ENCODE data around the gene MOXD1.
A peak's percentile ranks its signal among the peaks of the same experiment; 100 is the strongest.
"Not testable (repeated sequence)": the region's sequence is repeated elsewhere in the genome, so short reads cannot be mapped to it uniquely, and the experiment has no call there.

Gene MOXD1

DNA sequence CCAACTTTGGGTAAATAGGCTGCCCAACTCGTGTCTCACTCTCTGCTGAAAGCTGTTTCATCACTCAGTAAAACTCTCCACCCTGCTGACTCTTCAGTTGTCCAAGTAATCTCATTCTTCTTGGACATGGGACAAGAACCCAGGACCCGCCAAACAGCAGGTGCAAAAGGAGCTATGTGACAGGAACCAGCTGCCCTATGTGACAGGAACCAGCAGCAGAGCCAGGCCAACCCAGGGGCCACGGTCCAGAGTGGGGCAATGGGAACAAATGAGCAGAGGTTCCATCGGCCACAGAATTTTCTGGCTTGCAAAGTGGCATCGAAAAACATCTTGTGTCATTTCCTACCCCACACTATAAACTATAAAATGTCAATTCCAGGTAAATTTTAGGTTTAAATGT lies 56.5 kb downstream of the MOXD1 start:
- DNase-seq = no peak

DNA sequence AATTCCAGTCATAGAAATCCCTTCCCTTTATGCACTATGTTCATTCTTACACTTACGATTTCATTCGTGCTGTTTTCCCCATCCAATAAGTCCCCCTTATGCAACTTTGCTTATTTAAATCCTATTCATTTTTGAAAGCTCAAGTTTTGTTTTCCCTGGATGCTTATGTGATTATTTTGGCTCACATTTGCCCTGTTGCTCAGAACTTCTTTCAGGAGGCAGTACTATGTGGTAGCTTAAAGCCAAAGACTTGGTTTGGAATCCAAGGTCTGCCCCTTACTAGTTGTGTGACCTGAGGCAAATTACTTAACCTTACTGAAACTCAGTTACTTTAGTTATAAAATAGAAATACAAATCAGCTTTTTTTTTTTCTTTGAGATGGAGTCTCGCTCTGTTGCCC lies 59.6 kb downstream of the MOXD1 start:
- DNase-seq = no peak

DNA sequence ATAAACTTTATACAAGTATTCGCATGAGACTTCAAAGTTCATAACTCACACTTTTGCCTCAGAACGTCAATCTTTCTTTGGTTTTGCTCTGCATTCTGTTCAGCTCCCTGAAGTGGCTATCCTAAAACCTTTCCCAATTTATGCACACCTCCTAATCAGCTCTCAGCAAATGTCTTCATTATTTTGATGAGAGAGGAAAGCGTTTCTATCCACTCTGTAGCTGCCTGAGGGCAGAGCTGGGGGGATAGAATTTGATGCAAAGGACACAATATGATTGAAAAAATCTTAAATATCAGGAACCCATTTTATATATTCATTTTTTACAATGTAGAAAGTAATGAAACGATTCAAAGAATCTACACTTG lies 66.8 kb downstream of the MOXD1 start:
- DNase-seq = no peak

DNA sequence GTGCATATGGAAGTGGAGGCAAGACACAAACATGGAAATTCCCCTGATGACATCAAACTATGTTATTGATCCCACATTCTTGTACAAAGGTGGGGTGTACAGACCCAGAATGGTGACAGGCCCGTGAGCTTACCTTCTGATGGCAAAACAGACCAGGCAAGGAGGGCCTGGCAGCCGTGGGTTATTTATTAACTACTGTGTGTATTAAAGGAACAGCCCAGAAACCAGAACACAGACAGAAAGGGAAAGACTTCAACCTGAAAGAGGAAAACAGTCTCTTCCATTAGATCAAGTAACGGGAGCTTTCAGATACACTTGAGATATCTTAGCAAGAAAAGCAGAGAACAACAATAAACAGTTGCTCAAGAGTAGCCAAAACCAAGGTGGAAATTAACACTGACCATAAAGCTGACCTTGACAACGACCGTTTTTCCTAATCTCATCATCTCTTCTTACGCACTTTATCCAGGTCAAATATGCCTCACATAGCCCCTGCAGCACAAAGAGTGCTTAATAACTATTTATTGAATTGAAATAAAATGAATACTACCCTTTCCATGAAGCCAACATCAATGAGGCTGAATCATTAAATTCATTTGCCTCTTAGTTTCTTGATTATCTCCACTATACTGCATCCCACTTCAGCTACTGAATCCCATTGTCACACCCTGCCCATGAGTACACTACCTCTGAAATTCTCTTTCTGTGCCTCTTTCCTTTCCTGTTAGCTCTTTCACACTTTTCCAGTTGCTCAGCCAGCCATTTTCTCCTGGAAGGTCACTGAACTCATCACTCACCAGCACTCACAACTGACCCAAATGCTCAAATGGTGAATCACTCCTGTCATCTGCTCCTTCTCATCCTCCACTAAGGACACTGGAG lies 67.4 kb downstream of the MOXD1 start:
- DNase-seq = no peak

DNA sequence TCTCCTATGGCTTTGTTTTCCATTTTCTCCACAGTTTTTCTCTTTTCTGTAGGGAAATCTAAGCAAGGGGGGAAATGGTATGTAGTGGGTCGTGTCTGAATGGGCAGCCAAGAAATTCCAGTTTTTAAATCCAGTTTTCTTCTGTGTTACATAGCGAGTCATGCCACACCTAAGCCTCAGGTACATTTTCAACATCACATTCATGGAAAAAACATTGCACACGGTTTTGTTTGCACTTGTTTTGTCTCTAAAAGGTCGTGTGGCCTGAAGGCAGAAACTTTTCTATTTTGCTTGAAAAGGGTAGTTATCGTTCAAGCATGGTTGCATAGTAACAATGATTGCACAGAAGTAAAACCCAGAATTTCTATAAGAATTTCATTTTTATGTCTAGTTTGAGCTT lies 70.5 kb downstream of the MOXD1 start:
- no peak for DNase-seq

DNA sequence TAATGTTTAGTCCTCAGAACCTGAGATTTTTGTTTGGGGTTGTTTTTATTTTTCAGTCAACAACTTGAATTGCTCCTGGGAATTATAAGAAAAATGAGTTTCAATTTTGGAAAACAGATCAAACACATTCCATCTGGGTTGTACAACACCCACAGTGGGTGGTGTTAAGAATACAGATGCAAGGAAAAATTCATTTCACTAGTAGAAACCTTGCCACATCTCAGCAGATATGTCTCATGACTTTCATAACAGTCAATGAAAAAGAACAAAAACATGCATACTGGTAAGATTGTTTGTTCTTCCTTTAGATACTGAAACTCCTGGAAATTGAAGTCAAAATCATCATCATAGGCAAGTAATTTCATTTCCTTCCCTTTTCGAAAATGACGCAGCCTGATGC lies 78.9 kb downstream of the MOXD1 start:
- DNase-seq = no peak

DNA sequence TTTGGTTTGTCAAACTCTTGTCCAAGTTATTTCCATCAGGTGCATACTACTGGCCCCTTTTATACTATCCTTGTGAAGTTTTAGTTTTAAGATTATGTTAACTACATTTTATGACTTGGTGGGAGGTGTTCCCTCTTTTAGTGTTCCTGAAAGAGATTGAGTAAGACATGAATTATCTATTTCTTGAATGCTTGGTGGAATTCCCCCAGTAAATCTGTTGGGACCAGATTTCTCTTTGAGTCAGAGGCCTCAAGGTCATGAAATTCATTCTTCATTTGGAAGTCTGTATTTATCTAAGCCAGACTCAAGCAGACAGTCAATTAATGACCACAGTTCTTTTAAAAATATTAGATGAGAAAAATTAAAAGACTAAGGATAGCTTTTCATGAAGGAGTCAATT lies 81.3 kb downstream of the MOXD1 start:
- no peak for DNase-seq

DNA sequence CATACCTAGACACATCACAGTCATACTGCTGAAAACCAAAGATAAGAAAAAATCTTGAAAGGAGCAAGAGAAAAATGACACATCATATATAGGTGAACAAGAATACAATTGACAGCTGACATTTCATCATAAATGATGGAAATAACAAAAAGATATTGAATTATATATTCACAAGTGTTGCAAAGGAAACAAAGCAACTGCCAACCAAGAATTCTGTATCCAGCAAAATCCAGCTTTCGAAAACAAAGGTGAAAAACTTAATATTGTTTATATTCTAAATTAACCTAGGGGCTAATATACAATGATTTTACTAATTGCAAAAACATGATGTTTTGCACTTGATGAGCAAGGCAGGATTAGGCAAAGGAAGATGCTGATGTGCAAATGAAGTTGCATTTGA lies 84.3 kb downstream of the MOXD1 start:
- no peak for DNase-seq

DNA sequence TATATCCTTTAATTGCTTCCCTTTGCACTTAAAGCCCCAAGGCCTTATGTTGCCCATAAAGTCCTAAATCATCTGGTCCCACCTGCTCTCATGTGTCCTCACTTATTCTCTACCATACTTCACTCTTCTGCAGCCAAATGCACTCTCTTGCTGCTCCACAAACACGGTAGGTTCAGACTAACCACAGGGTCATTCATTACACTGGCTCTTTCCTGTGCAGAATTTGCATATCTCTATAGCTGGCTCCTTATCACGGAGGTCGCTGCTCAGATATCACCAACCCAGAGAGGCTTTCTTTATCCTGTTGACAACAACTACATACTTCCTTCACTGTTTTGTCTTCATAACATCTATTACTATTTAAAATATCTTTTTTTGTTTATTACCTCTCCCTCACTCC lies 86.8 kb downstream of the MOXD1 start:
- no peak for DNase-seq

DNA sequence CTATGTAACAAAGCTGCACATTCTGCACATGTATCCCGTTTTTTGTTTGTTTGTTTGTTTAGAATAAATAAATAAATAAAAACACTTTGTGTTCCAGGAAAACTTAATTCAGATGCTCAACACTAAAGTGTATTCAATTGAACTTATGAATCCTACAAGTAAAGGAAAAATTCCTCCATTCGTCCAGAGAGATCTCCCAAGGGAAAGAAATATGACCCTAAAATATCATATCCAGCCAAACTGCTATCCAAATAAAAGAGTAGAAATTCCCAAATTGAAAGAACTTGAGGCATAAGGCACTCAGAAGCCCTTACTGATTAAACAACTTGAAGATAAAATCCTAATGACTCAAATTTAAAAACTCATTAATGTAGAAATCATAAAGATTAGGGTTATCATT lies 90.4 kb downstream of the MOXD1 start:
- DNase-seq = no peak

DNA sequence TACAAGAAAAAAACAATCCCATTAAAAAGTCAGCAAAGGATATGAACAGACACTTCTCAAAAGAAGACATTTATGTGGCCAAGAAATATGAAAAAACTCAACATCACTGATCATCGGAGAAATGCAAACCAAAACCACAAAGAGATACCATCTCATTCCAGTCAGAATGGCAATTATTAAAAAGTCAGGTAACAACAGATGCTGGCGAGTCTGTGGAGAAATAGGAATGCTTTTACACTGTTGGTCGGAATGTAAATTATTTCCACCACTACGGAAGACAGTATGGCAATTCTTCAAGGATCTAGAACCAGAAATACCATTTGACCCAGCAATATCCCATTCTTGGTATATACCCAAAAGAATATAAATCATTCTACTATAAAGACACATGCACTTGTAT lies 91.1 kb downstream of the MOXD1 start:
- DNase-seq = not testable (repeated sequence)

DNA sequence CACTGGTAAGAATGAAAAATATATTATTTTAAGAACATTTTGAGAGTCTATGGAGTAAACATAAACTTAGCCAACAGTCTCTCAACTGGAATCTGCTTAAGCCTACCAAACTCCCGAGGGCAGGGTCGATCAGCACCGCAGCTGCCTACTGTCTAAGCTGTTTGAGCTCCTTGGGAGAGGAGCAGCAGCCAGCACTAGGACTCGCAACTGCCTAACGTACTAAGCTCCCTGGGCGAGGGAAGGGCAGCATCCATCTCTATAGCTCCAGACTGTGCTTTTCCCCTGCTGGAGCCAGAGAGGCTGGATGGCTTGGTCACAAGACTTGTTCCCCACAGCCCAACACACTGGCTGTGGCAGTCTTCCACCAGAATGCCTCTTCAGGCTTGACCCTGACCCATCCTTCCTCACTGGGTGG lies 96.4 kb downstream of the MOXD1 start:
- no peak for DNase-seq

DNA sequence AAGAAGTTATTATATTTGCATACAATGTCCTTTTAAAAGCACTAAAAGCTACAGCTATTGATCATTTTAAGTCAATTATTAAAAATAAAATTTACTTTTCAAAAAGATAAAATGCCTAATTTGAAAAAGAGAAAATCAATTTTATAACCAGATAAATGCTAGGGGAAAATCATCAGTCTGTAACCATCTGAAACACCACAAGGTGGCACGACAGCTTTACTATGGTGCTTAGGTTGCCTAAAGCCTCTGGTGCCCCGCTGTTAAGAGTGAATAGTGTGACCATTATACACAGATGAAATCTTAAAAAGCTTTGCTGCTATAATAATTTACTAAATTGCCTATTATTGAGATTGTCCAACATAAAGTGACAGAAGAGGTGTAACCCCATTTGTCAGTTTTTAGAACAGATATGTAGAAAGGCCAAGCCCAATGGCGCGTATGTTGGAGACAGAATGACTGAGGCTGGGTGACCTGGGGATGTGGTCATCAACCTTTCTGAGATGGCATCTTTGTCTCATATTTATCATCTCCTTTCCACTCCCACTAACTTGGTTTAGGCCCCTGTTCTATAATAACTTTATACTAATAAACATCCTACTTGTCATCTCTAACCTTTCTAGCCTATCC lies 100.8 kb downstream of the MOXD1 start:
- no peak for DNase-seq

DNA sequence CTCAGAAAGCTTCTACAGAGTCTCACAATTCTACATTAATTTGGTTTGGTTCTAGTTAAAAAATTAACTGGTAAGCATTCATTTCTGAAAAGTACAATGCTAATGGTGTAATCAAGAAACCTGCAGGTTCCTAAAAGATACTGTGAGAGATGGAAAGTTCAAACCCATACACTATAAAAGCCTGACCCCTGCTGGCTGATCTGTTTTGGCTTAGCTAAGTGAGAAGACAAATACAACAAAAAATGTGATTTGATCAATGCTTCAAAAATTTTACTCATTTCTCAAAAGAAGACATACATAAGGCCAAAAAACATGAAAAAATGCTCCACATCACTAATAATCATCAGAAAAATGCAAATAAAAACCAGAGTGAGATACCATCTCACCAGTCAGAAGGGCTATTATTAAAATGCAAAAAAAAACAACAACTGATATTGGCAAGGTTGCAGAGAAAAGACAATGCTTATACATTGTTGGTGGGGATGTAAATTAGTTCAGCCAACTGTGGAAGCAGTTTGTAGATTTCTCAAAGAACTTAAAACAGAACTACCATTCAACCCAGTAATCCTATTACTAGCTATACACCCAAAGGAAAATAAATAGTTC lies 102.8 kb downstream of the MOXD1 start:
- no peak for DNase-seq

DNA sequence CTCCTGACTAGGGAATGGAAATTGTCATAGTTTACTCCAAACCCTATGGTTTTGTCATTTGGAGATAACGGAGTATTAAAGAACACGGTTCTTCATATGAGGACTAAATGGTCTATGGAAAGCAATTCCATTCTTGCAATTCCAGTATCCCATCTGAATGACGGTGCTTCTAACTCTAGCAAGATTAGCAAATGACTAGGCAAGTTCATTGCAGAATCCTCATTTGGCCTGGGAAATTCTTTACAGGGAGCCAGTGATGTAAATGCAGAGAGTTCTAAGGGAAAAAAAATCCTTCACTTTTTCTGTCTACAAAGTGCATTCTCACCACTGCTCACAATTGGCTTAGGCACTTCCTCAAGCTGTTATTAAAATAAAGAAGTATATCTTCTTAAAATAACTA lies 111.5 kb downstream of the MOXD1 start:
- DNase-seq = no peak

DNA sequence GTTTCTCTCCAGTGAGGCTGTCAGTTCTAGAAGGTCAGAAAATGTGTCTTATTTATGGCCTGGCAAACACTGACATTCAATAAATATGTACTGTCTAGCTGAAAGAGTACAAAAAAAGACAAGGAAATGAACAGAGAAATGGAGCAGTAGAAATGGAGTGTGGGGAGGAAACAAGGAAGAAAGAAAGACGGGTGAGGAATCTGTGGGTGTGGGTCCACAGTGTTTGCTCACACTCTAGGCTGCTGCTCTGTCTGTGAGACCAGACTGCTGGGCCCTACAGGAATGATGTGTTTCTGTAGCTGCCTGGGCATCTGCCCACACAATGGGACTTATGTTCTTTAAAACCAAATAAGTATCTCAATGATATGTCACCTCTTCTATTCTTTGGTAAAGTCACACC lies 114.2 kb downstream of the MOXD1 start:
- DNase-seq = no peak

DNA sequence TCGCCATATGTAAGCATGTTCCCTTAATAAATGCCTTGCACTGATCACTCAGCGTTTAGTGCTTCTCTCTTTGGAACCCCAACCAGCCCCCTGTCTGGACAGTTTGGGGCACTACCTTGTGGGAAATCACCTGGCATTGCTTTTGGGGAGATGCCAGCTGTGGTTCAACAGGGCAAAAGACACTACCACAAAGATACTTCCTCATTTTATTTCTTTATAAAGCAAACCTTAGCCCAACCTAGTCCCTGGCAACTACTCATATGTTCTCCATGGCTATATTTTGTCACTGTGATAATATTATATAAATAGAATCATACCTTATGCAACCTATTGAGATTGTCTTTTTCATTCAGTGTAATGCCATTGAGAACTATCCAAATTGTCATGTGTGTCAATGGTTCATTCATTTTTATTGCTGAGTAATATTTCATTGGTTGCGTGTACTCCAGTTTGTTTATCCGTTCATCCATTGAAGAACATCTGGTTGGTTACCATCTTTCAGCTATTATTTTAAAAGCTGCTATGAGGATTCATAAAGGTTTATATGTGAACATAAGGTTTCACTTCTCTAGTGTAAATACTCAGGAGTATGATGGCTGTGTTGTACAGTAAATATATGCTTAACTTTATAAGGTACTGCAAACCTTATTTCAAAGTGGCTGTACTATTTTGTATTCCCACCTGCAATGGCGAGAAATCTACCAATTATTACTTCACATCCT lies 114.8 kb downstream of the MOXD1 start:
- no peak for DNase-seq

DNA sequence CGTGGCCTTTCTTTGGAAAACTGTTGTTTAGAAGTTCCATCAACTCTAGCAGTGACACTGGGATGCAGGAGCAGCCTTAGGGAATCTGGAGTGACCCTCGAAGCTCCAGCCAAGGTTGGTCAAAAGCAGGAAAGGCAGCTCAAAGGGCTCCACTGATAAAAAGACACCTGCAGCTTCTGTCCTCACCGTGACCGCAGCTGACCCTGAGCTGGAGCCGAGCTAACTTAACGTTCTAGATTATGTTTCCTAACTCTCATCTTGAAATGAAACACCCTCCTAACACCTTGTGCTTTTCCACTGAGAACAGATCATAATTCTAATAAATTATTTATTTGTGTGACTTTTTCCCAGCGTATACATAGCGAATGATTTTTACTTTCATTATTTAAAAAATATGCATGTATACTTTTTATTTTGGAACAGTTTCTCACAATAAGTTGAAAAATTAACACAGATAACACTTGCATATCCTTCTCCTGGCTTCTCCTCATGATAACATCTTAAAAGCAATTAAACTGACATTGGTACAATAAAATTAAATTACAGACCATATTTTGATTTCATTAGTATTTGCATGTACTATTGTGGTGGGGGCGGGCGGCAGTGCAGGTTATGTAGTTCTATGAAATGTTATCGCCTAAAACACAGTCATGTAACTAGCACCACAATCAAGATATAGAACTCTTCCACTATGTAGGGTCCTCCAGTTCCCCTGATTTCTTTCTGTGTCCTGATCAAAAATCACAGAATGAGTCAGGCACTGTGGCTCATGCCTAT lies 116.1 kb downstream of the MOXD1 start:
- no peak for DNase-seq

DNA sequence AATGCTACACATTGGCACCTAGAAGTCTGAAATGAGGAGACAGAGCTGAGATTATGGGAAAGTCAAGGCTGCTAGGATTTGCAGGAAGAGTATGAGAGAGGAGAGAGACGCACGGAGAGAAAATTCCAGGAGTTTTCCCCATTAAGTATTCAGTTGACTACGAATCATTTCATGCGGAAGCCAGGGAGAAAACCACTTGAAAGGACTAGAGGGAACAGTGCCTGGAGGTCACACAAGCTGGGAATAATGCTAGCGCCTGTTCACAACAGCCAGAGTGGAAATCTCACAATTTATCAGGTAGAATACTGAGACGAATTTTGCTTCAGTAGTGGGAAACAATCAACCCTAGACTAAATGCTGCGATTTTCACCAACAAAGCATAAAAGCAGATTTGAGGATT lies 118.6 kb downstream of the MOXD1 start:
- no peak for DNase-seq

DNA sequence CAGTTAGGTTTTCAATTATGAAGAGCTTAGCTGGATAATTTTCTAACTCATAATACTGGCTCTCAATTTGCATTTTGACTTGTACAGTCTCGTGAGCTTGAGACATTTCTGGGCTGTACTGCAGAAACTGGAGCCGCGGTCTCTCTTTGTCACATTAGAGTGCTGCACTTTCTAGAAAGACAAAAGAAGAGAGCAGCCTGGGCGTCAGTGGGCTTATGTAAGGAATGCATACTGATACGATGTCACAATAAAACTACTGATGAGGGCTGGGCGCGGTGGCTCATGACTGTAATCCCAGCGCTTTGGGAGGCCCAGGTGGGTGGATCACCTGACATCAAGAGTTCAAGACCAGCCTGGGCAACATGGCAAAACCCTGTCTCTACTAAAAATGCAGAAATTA lies 120.8 kb downstream of the MOXD1 start:
- no peak for DNase-seq

DNA sequence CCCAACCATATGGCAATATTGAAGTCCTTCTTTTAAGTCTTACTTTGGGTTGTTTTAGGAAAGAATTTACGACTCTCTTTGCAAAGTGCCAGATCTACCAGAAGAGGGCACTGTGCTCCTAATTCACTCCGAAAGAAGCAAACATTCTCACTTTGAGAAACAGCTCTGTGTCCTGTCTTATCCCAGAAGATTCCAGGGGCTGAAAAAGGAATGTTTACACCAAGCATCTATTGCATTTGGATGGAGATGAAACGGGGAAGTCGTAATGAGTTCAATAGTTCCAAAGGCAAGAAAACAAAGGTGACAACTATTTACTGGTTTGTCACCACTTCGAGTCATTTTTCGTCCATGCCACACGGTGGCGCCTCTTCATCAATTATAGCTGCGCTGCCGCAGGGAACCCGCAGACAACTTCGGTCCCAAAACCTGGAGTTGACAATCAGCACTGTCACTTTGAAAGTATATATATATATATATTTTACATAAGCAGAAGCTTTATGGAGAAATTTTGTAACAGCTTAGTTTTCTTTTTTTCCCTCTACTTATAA lies 121.6 kb downstream of the MOXD1 start:
- DNase-seq = peak; percentile 66
